HepG2 (cell line): ENCODE measurements around the gene DVL3. TPM values are rescaled to one million over a fixed set of nuclear protein-coding genes. Genes with fewer than 3 reads are reported as not detected.

Experiments used
- ARID5B ChIP-seq: IDR thresholded peaks from 2 replicates; pipeline ENCODE4 v1.4.0; 2020; ENCODE audit warnings: mild to moderate bottlenecking, missing genetic modification reagents
- ATRX ChIP-seq: sonication (generic); formaldehyde crosslinking; IDR thresholded peaks from 2 replicates; pipeline ENCODE4 v1.4.0; 2020; ENCODE audit warnings: missing genetic modification reagents, borderline replicate concordance
- BCL3 ChIP-seq: sonication (generic); formaldehyde crosslinking; IDR thresholded peaks from 2 replicates; pipeline ENCODE4 v1.5.1; 2020; ENCODE audit warnings: mild to moderate bottlenecking, missing genetic modification reagents, moderate library complexity
- CEBPZ ChIP-seq: IDR thresholded peaks from 2 replicates; pipeline ENCODE4 v1.6.1; 2012; ENCODE audit warnings: low read length, improper control_type of control experiment
- CSRNP1 ChIP-seq: sonication (generic); formaldehyde crosslinking; IDR thresholded peaks from 2 replicates; pipeline ENCODE4 v1.8.1; 2023; ENCODE audit warnings: mild to moderate bottlenecking, missing genetic modification reagents
- PATZ1 ChIP-seq: sonication (generic); formaldehyde crosslinking; IDR thresholded peaks from 2 replicates; pipeline ENCODE4 v1.4.0; 2020; ENCODE audit warnings: missing genetic modification reagents
- POLR2AphosphoS5 ChIP-seq: IDR thresholded peaks from 2 replicates; pipeline ENCODE4 v1.6.1; 2012; ENCODE audit warnings: low read depth, low read length
- SRSF1 ChIP-seq: fragments of 200-400 bp; formaldehyde crosslinking; optimal IDR thresholded peaks from 2 replicates; pipeline ENCODE3; 2017; ENCODE audit warnings: mild to moderate bottlenecking, low read depth, low read length, moderate library complexity
- ZBTB26 ChIP-seq: IDR thresholded peaks from 2 replicates; pipeline ENCODE4 v1.6.1; 2016; ENCODE audit warnings: missing compliant biosample characterization, missing genetic modification reagents, borderline replicate concordance
- ZKSCAN8 ChIP-seq: IDR thresholded peaks from 2 replicates; pipeline ENCODE4 v1.6.1; 2016; ENCODE audit warnings: borderline replicate concordance, missing genetic modification reagents, missing compliant biosample characterization
- ZNF337 ChIP-seq: sonication (generic); formaldehyde crosslinking; IDR thresholded peaks from 2 replicates; pipeline ENCODE4 v1.5.1; 2020; ENCODE audit warnings: missing genetic modification reagents, low read depth, mild to moderate bottlenecking, borderline replicate concordance
- ZNF556 ChIP-seq: sonication (generic); formaldehyde crosslinking; IDR thresholded peaks from 2 replicates; pipeline ENCODE4 v1.4.0; 2020; ENCODE audit warnings: mild to moderate bottlenecking, missing genetic modification reagents, borderline replicate concordance
- polyA plus RNA-seq, 8 experiments: library from polyadenylated mRNA; depleted of rRNA in 3 of 8; stranded (reverse) in 7 of 8; unstranded in 1 of 8; fragments of >200 nt; fragmentation: Illumina TruSeq in 4 of 8; extraction: Trizol in 4 of 8; gene quantifications; 2 replicates each; pipeline versions ENCODE4 v1.2.1 to v1.2.3, GENCODE V29; 2011 to 2016; ENCODE audit warnings: low read depth in 4 of 8, missing spikeins in 1 of 8, mixed read lengths in 1 of 8; ENCODE audit not compliant: insufficient read depth in 1 of 8
- total RNA-seq, 5 experiments: library from RNA; depleted of rRNA; stranded (reverse); fragments of >200 nt; fragmentation: Illumina TruSeq; extraction: Trizol; gene quantifications; 2 replicates each; pipeline ENCODE4 v1.2.3, GENCODE V29; 2016; ENCODE audit warnings: low read depth in 1 of 5

DVL3 gene
- total and polyA plus RNA-seq, 2 of the 13 experiments (the other 11 are each of a cell fraction or from before 2014, with no cell fraction given), result 29.0 to 36.1 TPM

GRCh38 chr3:184133840-184134745, 21.1 kb upstream of the DVL3 start (continued):
- TF ChIP-seq PATZ1 (CRISPR knock-in tag) (no peak), BCL3 (peak; percentile 59; the same call in 1 of the 2 replicates), SRSF1 (no peak), ARID5B (peak; percentile 60; the same call in 1 of the 2 replicates), ZNF556 (0 out of 2 replicates have a peak, but pooled peaks have one; percentile 44), ZNF337 (CRISPR knock-in tag) (no peak), ZBTB26 (CRISPR knock-in tag) (peak; percentile 66; the same call in 1 of the 2 replicates), ATRX (CRISPR knock-in tag) (no peak), CSRNP1 (peak; percentile 84), ZKSCAN8 (CRISPR knock-in tag) (0 out of 2 replicates have a peak, but pooled peaks have one; percentile 24), CEBPZ (no peak), POLR2AphosphoS5 (peak; percentile 64)
